BLaER1 treated with 17β-estradiol and CSF1 and Interleukin-3, amounts not matched to agents 10 nM and 100 nM (cell line): ENCODE results near the gene ACSL5.
A peak's percentile ranks its signal among the peaks of the same experiment; 100 is the strongest.

ENCODE experiments used
- H3K27ac ChIP-seq, 11 experiments: shearing (Covaris generic); formaldehyde crosslinking; 2 replicates each; pipeline ENCODE4 v1.8.1; 2022
- H3K27me3 ChIP-seq, 11 experiments: shearing (Covaris generic); formaldehyde crosslinking; 2 replicates each; pipeline ENCODE4 v1.8.1; 2022
- H3K36me3 ChIP-seq, 11 experiments: shearing (Covaris generic); formaldehyde crosslinking; 2 replicates each; pipeline ENCODE4 v1.8.1; 2022
- H3K4me1 ChIP-seq, 10 experiments: shearing (Covaris generic); formaldehyde crosslinking; 2 replicates each; pipeline ENCODE4 v1.8.1; 2022
- H3K4me2 ChIP-seq, 11 experiments: shearing (Covaris generic); formaldehyde crosslinking; 2 replicates each; pipeline ENCODE4 v1.8.1; 2022
- H3K4me3 ChIP-seq, 10 experiments: shearing (Covaris generic); formaldehyde crosslinking; 2 replicates each; pipeline ENCODE4 v1.8.1; 2022
- H3K9ac ChIP-seq, 11 experiments: shearing (Covaris generic); formaldehyde crosslinking; 2 replicates each; pipeline ENCODE4 v1.8.1; 2022
- H3K9me3 ChIP-seq, 11 experiments: shearing (Covaris generic); formaldehyde crosslinking; replicated peaks in 1 of 11; 2 replicates each; pipeline ENCODE4 v1.8.1; 2022
- H4K20me1 ChIP-seq, 11 experiments: shearing (Covaris generic); formaldehyde crosslinking; 2 replicates each; pipeline ENCODE4 v1.8.1; 2022
- Cebpa-rat ChIP-seq, 11 experiments: shearing (Covaris generic); IDR thresholded peaks; 2 replicates each; pipeline ENCODE4 v1.8.1; 2022

The ACSL5 gene

DNA sequence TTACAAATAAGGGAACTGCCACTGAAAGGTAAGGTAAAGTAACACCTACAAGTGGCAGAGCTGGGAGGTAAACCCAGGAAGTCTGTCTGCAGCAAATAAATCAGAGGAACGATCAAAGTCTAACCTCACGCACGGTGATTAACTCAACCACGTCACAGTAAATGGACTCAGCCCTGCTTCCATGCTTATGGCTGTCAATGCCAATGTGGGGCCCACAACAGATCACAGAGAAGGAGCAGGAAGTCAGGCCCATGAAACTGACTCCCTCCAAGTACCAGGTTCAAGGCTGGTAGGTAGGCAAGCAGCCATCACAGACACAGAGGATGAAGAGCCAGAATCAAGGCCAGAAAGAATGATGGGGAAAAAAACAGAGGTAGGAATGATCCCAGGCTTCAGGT is 38.0 kb upstream of the ACSL5 start:
- Histone ChIP-seq H3K9me3 (no peaks in the 10 kb centered on the region), H3K4me1 (peaks cover 0 to 15% (median 4%) of the 10 kb centered on the region in 10 experiments; a peak in 7 of 20 replicates), H3K36me3 (no peaks in the 10 kb centered on the region), H3K4me3 (no peak overlapping the region), H3K9ac (no peak overlapping the region), H3K4me2 (peak overlapping the region in 3 of 11 experiments; percentile 2 to 8 (median 8); a peak in 2 of 22 replicates), H4K20me1 (no peaks in the 10 kb centered on the region), H3K27ac (no peak overlapping the region), H3K27me3 (no peaks in the 10 kb centered on the region)
- TF ChIP-seq Cebpa-rat (IDR thresholded peaks at IDR 0.05) = no peak

DNA sequence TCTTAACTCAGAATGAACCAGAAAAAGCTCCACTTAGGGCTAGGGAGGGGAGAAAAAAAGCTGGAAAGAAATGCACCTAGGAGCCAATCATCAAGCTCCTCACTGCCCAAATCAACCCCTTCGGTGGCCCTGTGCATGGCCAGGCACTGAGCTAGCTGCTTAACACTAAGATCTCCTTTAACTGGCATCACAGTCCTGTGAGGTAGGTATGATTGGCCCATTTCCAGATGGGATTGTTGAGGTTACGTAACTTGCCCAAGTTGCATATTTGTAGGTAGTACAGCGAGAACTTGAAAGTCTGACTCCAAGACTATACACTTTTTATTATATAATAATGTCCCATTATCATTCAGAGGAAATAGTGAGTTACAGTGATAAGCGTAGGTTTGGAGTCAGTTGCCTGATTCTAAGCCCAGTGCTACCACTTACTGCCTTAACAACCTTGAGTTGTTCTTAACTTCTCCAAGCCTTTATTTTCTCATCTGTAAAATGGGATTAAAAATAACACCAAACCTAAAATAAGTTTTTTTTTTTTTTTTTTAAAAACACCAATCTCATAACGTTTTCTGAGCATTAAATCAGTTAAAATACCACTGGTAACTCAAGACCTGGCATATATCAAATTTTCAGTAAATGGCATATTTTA is 37.2 kb upstream of the ACSL5 start:
- H3K9me3 ChIP-seq = no peaks in the 10 kb centered on the region
- no peak overlapping the region for H3K27ac ChIP-seq
- peaks cover 0 to 11% (median 0%) of the 10 kb centered on the region in 10 experiments; a peak in 5 of 20 replicates for H3K4me1 ChIP-seq
- no peaks in the 10 kb centered on the region for H4K20me1 ChIP-seq
- H3K4me2 ChIP-seq = no peak overlapping the region
- H3K9ac ChIP-seq = no peak overlapping the region
- TF ChIP-seq Cebpa-rat (IDR thresholded peaks at IDR 0.05) = no peak
- H3K4me3 ChIP-seq = no peak overlapping the region
- H3K27me3 ChIP-seq = no peaks in the 10 kb centered on the region
- no peaks in the 10 kb centered on the region for H3K36me3 ChIP-seq

DNA sequence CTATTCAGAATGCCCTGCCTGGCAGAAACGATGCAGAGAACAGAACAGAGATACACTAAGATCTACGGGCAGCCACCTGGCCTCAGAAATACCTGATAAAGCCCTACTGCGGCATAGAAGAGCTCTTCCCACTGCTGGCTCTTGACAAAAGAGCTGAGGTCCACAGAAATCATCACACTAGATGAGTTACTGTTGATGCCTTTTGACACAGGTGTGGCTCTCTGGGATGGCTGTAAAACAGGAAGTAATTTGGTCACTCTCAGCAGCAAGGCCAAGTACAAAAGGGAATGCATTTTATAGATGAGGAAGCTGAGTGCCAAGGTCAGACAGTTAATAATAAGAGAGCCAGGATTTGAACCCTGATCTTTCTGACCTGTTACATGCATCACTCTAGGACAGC is 35.0 kb upstream of the ACSL5 start:
- Histone ChIP-seq H3K9ac (no peak overlapping the region), H3K9me3 (no peaks in the 10 kb centered on the region), H4K20me1 (no peaks in the 10 kb centered on the region), H3K36me3 (no peaks in the 10 kb centered on the region), H3K4me2 (no peak overlapping the region), H3K27me3 (no peaks in the 10 kb centered on the region), H3K4me1 (peaks cover 0 to 14% (median 2%) of the 10 kb centered on the region in 10 experiments; a peak in 5 of 20 replicates), H3K27ac (no peak overlapping the region), H3K4me3 (no peak overlapping the region)
- no peak for TF ChIP-seq Cebpa-rat (IDR thresholded peaks at IDR 0.05)

DNA sequence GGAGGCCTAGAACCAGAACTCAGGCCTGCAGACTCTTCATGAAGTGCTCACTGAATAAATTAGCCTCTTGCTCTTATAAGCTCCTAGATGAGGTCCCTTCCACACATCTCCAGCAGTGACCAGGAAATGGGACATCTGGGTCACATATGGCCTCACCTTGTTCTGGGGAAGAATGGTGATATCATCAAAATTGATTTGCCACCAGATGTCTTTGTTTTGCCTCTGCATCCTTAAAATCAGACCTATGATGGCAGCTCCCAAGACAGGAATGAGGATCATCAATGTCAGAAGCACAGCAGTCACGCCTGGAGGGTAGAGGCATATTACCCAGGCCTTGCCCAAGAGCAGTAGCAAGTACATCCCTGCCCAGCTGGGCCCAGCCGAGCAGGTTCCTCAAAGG is 33.3 kb upstream of the ACSL5 start:
- H3K9me3 ChIP-seq = no peaks in the 10 kb centered on the region
- H4K20me1 ChIP-seq = no peaks in the 10 kb centered on the region
- no peaks in the 10 kb centered on the region for H3K36me3 ChIP-seq
- H3K4me3 ChIP-seq = no peak overlapping the region
- H3K27ac ChIP-seq = no peak overlapping the region
- H3K9ac ChIP-seq = no peak overlapping the region
- no peak for TF ChIP-seq Cebpa-rat (IDR thresholded peaks at IDR 0.05)
- H3K27me3 ChIP-seq = no peaks in the 10 kb centered on the region
- H3K4me1 ChIP-seq = peaks cover 0 to 9% (median 2%) of the 10 kb centered on the region in 10 experiments; a peak in 5 of 20 replicates
- H3K4me2 ChIP-seq = no peak overlapping the region

DNA sequence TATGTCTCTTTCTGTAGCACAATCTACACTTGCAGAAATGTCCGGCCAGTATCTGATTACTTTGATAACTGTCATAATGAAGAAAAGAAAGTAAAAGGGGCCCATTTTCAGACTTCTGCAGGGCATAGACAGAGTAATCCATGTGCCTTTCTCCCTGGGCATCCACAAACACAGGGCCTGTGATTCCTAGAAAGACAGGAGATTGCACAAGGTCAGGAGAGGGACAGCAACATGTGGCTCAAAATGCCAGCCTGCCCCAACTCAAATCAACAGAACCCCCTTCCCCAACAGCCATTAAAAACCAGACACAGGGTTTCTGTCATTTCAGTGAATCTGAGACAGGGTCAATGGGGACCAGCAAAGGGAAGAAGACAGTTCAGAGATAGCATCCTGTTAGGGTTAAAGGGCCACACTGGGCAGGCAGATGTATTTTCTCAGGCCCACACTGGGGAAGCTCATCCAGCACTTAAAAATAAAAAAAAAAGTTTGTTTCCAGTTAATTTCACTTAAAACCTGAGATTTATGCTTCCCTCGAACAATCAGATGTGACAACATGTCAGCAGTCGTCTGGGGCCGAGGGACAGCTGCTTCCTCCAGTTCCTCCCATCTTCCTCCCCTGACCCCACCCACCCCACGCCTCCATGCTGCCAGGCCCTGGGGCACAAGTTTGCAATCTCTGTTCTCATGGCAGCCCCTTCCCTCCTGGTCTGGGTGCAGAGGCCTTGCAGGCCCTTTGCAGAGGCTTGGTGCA is 30.7 kb upstream of the ACSL5 start:
- no peaks in the 10 kb centered on the region for H3K9me3 ChIP-seq

DNA sequence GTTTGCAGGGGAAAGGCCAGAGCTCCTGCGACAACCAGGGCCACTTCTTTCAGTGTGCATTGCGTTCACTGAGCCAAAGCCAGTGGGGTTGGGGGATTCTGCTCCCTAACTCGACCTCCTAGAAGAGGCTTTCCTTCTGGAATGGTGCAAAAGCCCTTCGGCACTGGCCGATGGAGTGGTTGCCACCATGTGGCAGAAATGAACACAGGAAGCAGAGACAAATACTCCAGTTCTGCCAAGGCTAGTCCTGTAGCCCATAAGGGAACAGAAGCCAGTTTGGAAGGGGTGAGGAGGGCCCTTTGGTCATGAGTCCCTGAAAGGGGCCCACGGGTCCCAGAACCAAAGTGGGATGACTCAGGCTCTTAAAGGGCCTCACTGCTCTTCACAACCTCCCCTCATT is 29.7 kb upstream of the ACSL5 start:
- Histone ChIP-seq H3K27me3 (no peaks in the 10 kb centered on the region), H3K9ac (no peak overlapping the region)
- no peak for TF ChIP-seq Cebpa-rat (IDR thresholded peaks at IDR 0.05)

More for the DNA sequence above, 30.7 kb upstream of the ACSL5 start:
- no peak overlapping the region for H3K9ac ChIP-seq
- no peak overlapping the region for H3K4me2 ChIP-seq
- no peak for TF ChIP-seq Cebpa-rat (IDR thresholded peaks at IDR 0.05)
- no peaks in the 10 kb centered on the region for H4K20me1 ChIP-seq
- H3K4me1 ChIP-seq = peaks cover 0 to 7% (median 0%) of the 10 kb centered on the region in 10 experiments; a peak in 1 of 20 replicates
- H3K4me3 ChIP-seq = no peak overlapping the region
- H3K27ac ChIP-seq = no peak overlapping the region
- H3K27me3 ChIP-seq = no peaks in the 10 kb centered on the region
- no peaks in the 10 kb centered on the region for H3K36me3 ChIP-seq

DNA sequence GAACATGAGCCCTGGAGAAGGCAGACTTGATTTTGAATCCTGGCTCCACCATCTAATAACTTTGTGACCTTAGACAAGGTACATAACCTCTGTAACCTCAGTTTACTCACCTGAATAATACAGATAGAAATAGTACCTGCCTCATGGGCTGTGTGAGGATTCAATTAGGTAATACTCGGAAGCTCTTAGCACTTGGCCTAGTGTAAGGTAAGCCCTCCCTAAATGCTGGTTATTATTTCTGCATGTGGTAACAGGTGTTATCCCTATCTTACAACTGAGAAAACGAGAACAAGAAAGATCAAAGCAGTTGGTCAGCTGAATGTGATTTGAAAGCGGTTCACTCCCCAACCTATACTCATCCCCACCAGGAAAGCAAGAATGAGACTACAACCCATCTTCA is 28.7 kb upstream of the ACSL5 start:
- no peaks in the 10 kb centered on the region for H4K20me1 ChIP-seq
- no peak overlapping the region for H3K4me2 ChIP-seq
- peaks cover 0 to 7% (median 0%) of the 10 kb centered on the region in 10 experiments; a peak in 1 of 20 replicates for H3K4me1 ChIP-seq
- TF ChIP-seq Cebpa-rat (IDR thresholded peaks at IDR 0.05) = no peak
- no peaks in the 10 kb centered on the region for H3K36me3 ChIP-seq
- no peak overlapping the region for H3K27ac ChIP-seq
- no peaks in the 10 kb centered on the region for H3K27me3 ChIP-seq
- peaks cover 0 to 11% (median 6%) of the 10 kb centered on the region in 11 experiments; a peak in 12 of 22 replicates for H3K9me3 ChIP-seq
- H3K9ac ChIP-seq = no peak overlapping the region
- H3K4me3 ChIP-seq = no peak overlapping the region

More for the DNA sequence above, 29.7 kb upstream of the ACSL5 start:
- Histone ChIP-seq H4K20me1 (no peaks in the 10 kb centered on the region), H3K4me3 (no peak overlapping the region), H3K4me2 (no peak overlapping the region), H3K27ac (no peak overlapping the region), H3K36me3 (no peaks in the 10 kb centered on the region), H3K9me3 (peaks cover 0 to 1% (median 0%) of the 10 kb centered on the region in 11 experiments; a peak in 3 of 22 replicates), H3K4me1 (peaks cover 0 to 7% (median 0%) of the 10 kb centered on the region in 10 experiments; a peak in 1 of 20 replicates)

DNA sequence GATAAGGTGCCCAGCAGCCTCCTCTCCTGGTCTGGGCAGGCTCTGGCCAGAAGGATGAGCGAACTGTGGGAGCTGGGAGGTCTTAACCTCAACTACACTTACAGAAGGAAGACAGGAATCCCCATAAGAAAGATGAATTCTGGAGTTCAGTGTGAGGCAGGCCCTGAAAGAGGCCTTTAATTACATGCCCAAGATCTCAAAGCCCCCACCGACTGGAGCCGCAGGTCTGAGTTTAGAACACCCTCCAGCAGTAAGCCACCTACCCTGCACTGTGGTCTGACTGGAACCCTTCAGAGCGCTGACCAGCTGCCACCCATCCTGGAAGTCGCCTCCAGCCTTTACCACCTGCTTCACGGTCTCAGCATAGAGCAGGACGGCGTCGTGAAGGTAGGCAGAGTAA is 28.2 kb upstream of the ACSL5 start:
- Histone ChIP-seq H3K36me3 (no peaks in the 10 kb centered on the region), H3K9ac (no peak overlapping the region), H3K4me3 (no peak overlapping the region), H3K4me2 (no peak overlapping the region), H3K27ac (no peak overlapping the region), H3K4me1 (peaks cover 0 to 7% (median 0%) of the 10 kb centered on the region in 10 experiments; a peak in 2 of 20 replicates), H4K20me1 (no peaks in the 10 kb centered on the region), H3K27me3 (no peaks in the 10 kb centered on the region), H3K9me3 (peaks cover 0 to 14% (median 6%) of the 10 kb centered on the region in 11 experiments; a peak in 12 of 22 replicates)
- no peak for TF ChIP-seq Cebpa-rat (IDR thresholded peaks at IDR 0.05)

DNA sequence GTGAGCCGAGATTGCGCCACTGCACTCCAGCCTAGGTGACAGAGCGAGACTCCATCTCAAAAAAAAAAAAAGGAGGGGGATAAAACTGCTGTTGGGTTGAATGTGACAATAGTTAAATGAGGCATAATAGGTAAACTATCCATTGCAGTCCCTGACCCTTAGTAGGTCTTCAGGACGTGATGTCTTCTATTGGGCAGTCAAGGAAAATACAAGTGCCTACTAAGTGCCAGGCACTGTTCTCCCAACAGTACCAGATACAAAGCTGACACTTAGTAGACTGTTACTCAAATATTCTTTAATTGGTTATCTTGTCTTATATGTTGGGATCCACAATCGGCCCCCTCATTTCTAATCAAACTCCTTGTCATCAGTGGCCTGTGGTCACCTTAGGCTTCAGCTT is 27.1 kb upstream of the ACSL5 start:
- TF ChIP-seq Cebpa-rat (IDR thresholded peaks at IDR 0.05) = no peak
- Histone ChIP-seq H3K4me1 (peaks cover 0 to 13% (median 0%) of the 10 kb centered on the region in 10 experiments; a peak in 4 of 20 replicates), H3K4me3 (no peak overlapping the region), H3K9ac (no peak overlapping the region), H3K36me3 (no peaks in the 10 kb centered on the region), H3K9me3 (peaks cover 0 to 14% (median 6%) of the 10 kb centered on the region in 11 experiments; a peak in 12 of 22 replicates), H3K4me2 (no peak overlapping the region), H3K27me3 (no peaks in the 10 kb centered on the region), H3K27ac (no peak overlapping the region), H4K20me1 (no peaks in the 10 kb centered on the region)
